Measurements from ENCODE around the gene KLRB1.

Gene KLRB1

GRCh38 chr12:9632766-9633165 is 25.1 kb upstream of the KLRB1 start:
- Histone ChIP-seq H3K27ac (ENCODE audit: low read length) (no peak overlapping the region), H2AFZ (ENCODE audit: low read length) (no peak overlapping the region), H3K9me3 (replicated peaks; ENCODE audit: insufficient read depth, low read length) (no peaks in the 10 kb centered on the region), H3K4me2 (ENCODE audit: low read depth, low read length) (no peak overlapping the region), H3K4me3 (ENCODE audit: low read length) (no peak overlapping the region), H4K20me1 (ENCODE audit: insufficient read depth, low read length) (no peaks in the 10 kb centered on the region), H3K36me3 (replicated peaks; ENCODE audit: insufficient read depth, low read length) (no peaks in the 10 kb centered on the region), H3K4me1 (ENCODE audit: low read length) (no peaks in the 10 kb centered on the region), H3K9ac (ENCODE audit: low read length) (no peak overlapping the region), H3K9me2 (replicated peaks; ENCODE audit: insufficient read depth, low read length) (no peaks in the 10 kb centered on the region), H3K79me2 (ENCODE audit: low read length) (no peaks in the 10 kb centered on the region), H3K27me3 (replicated peaks; ENCODE audit: insufficient read depth, low read length) (no peaks in the 10 kb centered on the region), H3F3A (ENCODE audit: insufficient read depth, low read length) (no peaks in the 10 kb centered on the region)
- DNase-seq: no peak
- TF ChIP-seq EZH2phosphoT487 (IDR thresholded peaks at IDR 0.05; ENCODE audit: low read length) (no peak), EZH2 (optimal IDR thresholded peaks at IDR 0.05; ENCODE audit: low read depth, low read length) (no peak), CTCF (IDR thresholded peaks at IDR 0.05; ENCODE audit: low read length) (no peak)

GRCh38 chr12:9626821-9627220 is 19.1 kb upstream of the KLRB1 start:
- TF ChIP-seq EZH2phosphoT487 (IDR thresholded peaks at IDR 0.05; ENCODE audit: low read length): no peak
- TF ChIP-seq EZH2 (optimal IDR thresholded peaks at IDR 0.05; ENCODE audit: low read depth, low read length): no peak
- TF ChIP-seq CTCF (IDR thresholded peaks at IDR 0.05; ENCODE audit: low read length): no peak

GRCh38 chr12:9626291-9626690 is 18.6 kb upstream of the KLRB1 start:
- H3K27me3 ChIP-seq (replicated peaks; ENCODE audit: insufficient read depth, low read length): no peaks in the 10 kb centered on the region

More at GRCh38 chr12:9626821-9627220, 19.1 kb upstream of the KLRB1 start:
- Histone ChIP-seq H3K9ac (ENCODE audit: low read length) (no peak overlapping the region), H2AFZ (ENCODE audit: low read length) (no peak overlapping the region), H3K27ac (ENCODE audit: low read length) (no peak overlapping the region), H3K4me3 (ENCODE audit: low read length) (no peak overlapping the region), H3K4me1 (ENCODE audit: low read length) (no peaks in the 10 kb centered on the region), H3K27me3 (replicated peaks; ENCODE audit: insufficient read depth, low read length) (no peaks in the 10 kb centered on the region), H3K9me2 (replicated peaks; ENCODE audit: insufficient read depth, low read length) (no peaks in the 10 kb centered on the region), H3K4me2 (ENCODE audit: low read depth, low read length) (no peak overlapping the region), H3K79me2 (ENCODE audit: low read length) (no peaks in the 10 kb centered on the region), H3K9me3 (replicated peaks; ENCODE audit: insufficient read depth, low read length) (no peaks in the 10 kb centered on the region), H3F3A (ENCODE audit: insufficient read depth, low read length) (no peaks in the 10 kb centered on the region), H4K20me1 (ENCODE audit: insufficient read depth, low read length) (no peaks in the 10 kb centered on the region), H3K36me3 (replicated peaks; ENCODE audit: insufficient read depth, low read length) (no peaks in the 10 kb centered on the region)
- no peak for DNase-seq

More at GRCh38 chr12:9626291-9626690, 18.6 kb upstream of the KLRB1 start:
- Histone ChIP-seq H3K9ac (ENCODE audit: low read length) (no peak overlapping the region), H3K4me2 (ENCODE audit: low read depth, low read length) (no peak overlapping the region), H2AFZ (ENCODE audit: low read length) (no peak overlapping the region), H3K36me3 (replicated peaks; ENCODE audit: insufficient read depth, low read length) (no peaks in the 10 kb centered on the region), H3K9me3 (replicated peaks; ENCODE audit: insufficient read depth, low read length) (no peaks in the 10 kb centered on the region), H3F3A (ENCODE audit: insufficient read depth, low read length) (no peaks in the 10 kb centered on the region), H3K4me3 (ENCODE audit: low read length) (no peak overlapping the region), H3K9me2 (replicated peaks; ENCODE audit: insufficient read depth, low read length) (no peaks in the 10 kb centered on the region), H3K4me1 (ENCODE audit: low read length) (no peaks in the 10 kb centered on the region), H3K79me2 (ENCODE audit: low read length) (no peaks in the 10 kb centered on the region), H4K20me1 (ENCODE audit: insufficient read depth, low read length) (no peaks in the 10 kb centered on the region), H3K27ac (ENCODE audit: low read length) (no peak overlapping the region)
- no peak for DNase-seq
- TF ChIP-seq EZH2 (optimal IDR thresholded peaks at IDR 0.05; ENCODE audit: low read depth, low read length): no peak
- TF ChIP-seq CTCF (IDR thresholded peaks at IDR 0.05; ENCODE audit: low read length): no peak
- TF ChIP-seq EZH2phosphoT487 (IDR thresholded peaks at IDR 0.05; ENCODE audit: low read length): no peak

Measured in MM.1S (cell line).